PC-9 (cell line): ENCODE data around the gene SRP14. TPM values are rescaled to one million over a fixed set of nuclear protein-coding genes. Genes with fewer than 3 reads are reported as not detected.

ENCODE experiments used
- BruUV-seq: library from RNA; stranded (reverse); fragments of 400-500 nt; replicated peaks from 2 replicates; lab custom pipeline; 2021; lab: Mats Ljungman, UMichigan
- CTCF ChIA-PET: fragments of 300-600 bp; sonication (Branson Sonifier 250); formaldehyde crosslinking; loops from one replicate; lab custom pipeline; 2022; ENCODE audit warnings: antibody characterized with exemption; lab: Charles Lee
- POLR2A ChIA-PET: fragments of 300-600 bp; sonication (Branson Sonifier 250); formaldehyde crosslinking; loops from one replicate; lab custom pipeline; 2022; ENCODE audit warnings: antibody characterized with exemption; ENCODE audit not compliant: unreplicated experiment; lab: Charles Lee
- DNase-seq, 2 experiments: peaks; one replicate each; pipeline versions ENCODE4 v3.0.0 to v3.0.0-alpha.2; 2015 to 2022; ENCODE audit warnings: mixed read lengths in 1 of 2
- H2AFZ ChIP-seq: fragments of 200-600 bp; sonication (generic); 2 replicates; pipeline ENCODE4 v1.8.1; 2017; ENCODE audit warnings: antibody characterized with exemption
- H3F3A ChIP-seq: fragments of 200-600 bp; sonication (generic); 2 replicates; pipeline ENCODE4 v1.8.1; 2017; ENCODE audit warnings: antibody characterized with exemption, mild to moderate bottlenecking, low read depth; ENCODE audit not compliant: insufficient read depth
- H3K27ac ChIP-seq: fragments of 200-600 bp; sonication (generic); 2 replicates; pipeline ENCODE4 v1.6.1; 2016; ENCODE audit warnings: mixed run types
- H3K27me3 ChIP-seq: fragments of 200-600 bp; sonication (generic); 2 replicates; pipeline ENCODE4 v1.6.1; 2016; ENCODE audit warnings: low read depth, mixed run types; ENCODE audit not compliant: insufficient read depth
- H3K36me3 ChIP-seq: fragments of 200-600 bp; sonication (generic); 2 replicates; pipeline ENCODE4 v1.6.1; 2016; ENCODE audit warnings: low read depth, mixed run types
- H3K4me1 ChIP-seq: fragments of 200-600 bp; sonication (generic); replicated peaks from 2 replicates; pipeline ENCODE4 v1.6.1; 2016; ENCODE audit warnings: mixed run types; ENCODE audit not compliant: insufficient read depth
- H3K4me2 ChIP-seq: fragments of 200-600 bp; sonication (generic); 2 replicates; pipeline ENCODE4 v1.6.1; 2017; ENCODE audit warnings: mixed run types
- H3K4me3 ChIP-seq: fragments of 200-600 bp; sonication (generic); 2 replicates; pipeline ENCODE4 v1.6.1; 2016; ENCODE audit warnings: mixed run types
- H3K79me2 ChIP-seq: fragments of 200-600 bp; sonication (generic); 2 replicates; pipeline ENCODE4 v1.6.1; 2017; ENCODE audit warnings: low read depth, mixed run types
- H3K9me2 ChIP-seq: fragments of 200-600 bp; sonication (generic); 2 replicates; pipeline ENCODE4 v1.8.1; 2017; ENCODE audit warnings: mild to moderate bottlenecking; ENCODE audit not compliant: insufficient read depth
- H3K9me3 ChIP-seq: fragments of 200-600 bp; sonication (generic); 2 replicates; pipeline ENCODE4 v1.8.1; 2016; ENCODE audit warnings: low read depth; ENCODE audit not compliant: insufficient read depth
- H4K20me1 ChIP-seq: fragments of 200-600 bp; sonication (generic); 2 replicates; pipeline ENCODE4 v1.8.1; 2017; ENCODE audit not compliant: insufficient read depth
- CTCF ChIP-seq: fragments of 200-600 bp; sonication (generic); conservative IDR thresholded peaks from 2 replicates; pipeline ENCODE4 v1.6.1; 2017; ENCODE audit warnings: mixed run types, antibody characterized with exemption, mild to moderate bottlenecking, moderate library complexity
- EZH2 ChIP-seq: fragments of 200-600 bp; sonication (generic); IDR thresholded peaks from 2 replicates; pipeline ENCODE4 v1.8.0; 2017; ENCODE audit warnings: antibody characterized with exemption, low read depth
- intact Hi-C: fragments of 100-400 bp; cut with micrococcal nuclease; formaldehyde crosslinking; loops from one replicate; pipeline ENCODE4 v1.10.0; 2022; ENCODE audit not compliant: unreplicated experiment
- total RNA-seq: library from RNA; stranded (reverse); gene quantifications from 2 replicates; pipeline ENCODE4 v1.2.3, GENCODE V29; 2021

Gene SRP14
- total RNA-seq, 1 experiment from 2014 or later = 196 TPM

GRCh38 chr15:40047415-40048210 is 8.6 kb upstream of the SRP14 start:
- Histone ChIP-seq H3K27ac (peak overlapping the region; percentile 94), H3K27me3 (no peaks in the 10 kb centered on the region), H3K36me3 (no peaks in the 10 kb centered on the region), H3K4me3 (no peak overlapping the region), H3K4me1 (peaks cover 55% of the 10 kb centered on the region), H3K4me2 (peak overlapping the region; percentile 61), H3K9me2 (no peaks in the 10 kb centered on the region), H3F3A (peaks cover 32% of the 10 kb centered on the region), H3K9me3 (no peaks in the 10 kb centered on the region), H4K20me1 (no peaks in the 10 kb centered on the region), H3K79me2 (no peaks in the 10 kb centered on the region), H2AFZ (0 out of 2 replicates have a peak overlapping the region, but pooled peaks have one; percentile 21)
- DNase-seq = peak; percentile 49 to 82
- TF ChIP-seq CTCF (no peak), EZH2 (no peak)
- BruUV-seq = no TSS peak
- ChIA-PET POLR2A (interaction anchor here (0.6 to 0.7 kb wide), 3 partner anchors 52 to 1308 kb away, joined by 3 to 5 read pairs (median 4); no protein-coding TSS in a partner anchor), CTCF (interaction anchor here (0.6 to 4.4 kb wide), 4 partner anchors 58 to 170 kb away, joined by 3 to 67 read pairs (median 4); no protein-coding TSS in a partner anchor)
- intact Hi-C loops = loop anchor here (1.0 kb wide), 1 partner anchor 115 kb away; no protein-coding TSS in a partner anchor

GRCh38 chr15:40046721-40047414 is 7.9 kb upstream of the SRP14 start:
- Histone ChIP-seq H3K27ac (peak overlapping the region; percentile 94), H3K4me2 (peak overlapping the region; percentile 61), H4K20me1 (no peaks in the 10 kb centered on the region), H3K4me3 (no peak overlapping the region), H3K36me3 (no peaks in the 10 kb centered on the region), H3K9me3 (no peaks in the 10 kb centered on the region), H3K9me2 (no peaks in the 10 kb centered on the region), H3K79me2 (no peaks in the 10 kb centered on the region), H3F3A (peaks cover 32% of the 10 kb centered on the region), H3K27me3 (no peaks in the 10 kb centered on the region), H3K4me1 (peaks cover 48% of the 10 kb centered on the region), H2AFZ (no peak overlapping the region)
- ChIA-PET CTCF (interaction anchor here (0.6 to 4.4 kb wide), 4 partner anchors 58 to 115 kb away, joined by 3 to 67 read pairs (median 4); partner anchors contain the start of gene BMF), POLR2A (interaction anchor here (0.6 to 0.7 kb wide), 3 partner anchors 53 to 968 kb away, joined by 3 to 5 read pairs (median 4); partner anchors contain the start of gene BUB1B)
- intact Hi-C loops = loop anchor here (1.0 kb wide), 1 partner anchor 115 kb away; no protein-coding TSS in a partner anchor
- DNase-seq = peak in 1 of 2 experiments; percentile 76
- TF ChIP-seq EZH2 = no peak
- TF ChIP-seq CTCF = no peak
- BruUV-seq = no TSS peak
